Measurements from ENCODE around the gene PGM5.
"Not testable (repeated sequence)": the region's sequence is repeated elsewhere in the genome, so short reads cannot be mapped to it uniquely, and the experiment has no call there.

DNA sequence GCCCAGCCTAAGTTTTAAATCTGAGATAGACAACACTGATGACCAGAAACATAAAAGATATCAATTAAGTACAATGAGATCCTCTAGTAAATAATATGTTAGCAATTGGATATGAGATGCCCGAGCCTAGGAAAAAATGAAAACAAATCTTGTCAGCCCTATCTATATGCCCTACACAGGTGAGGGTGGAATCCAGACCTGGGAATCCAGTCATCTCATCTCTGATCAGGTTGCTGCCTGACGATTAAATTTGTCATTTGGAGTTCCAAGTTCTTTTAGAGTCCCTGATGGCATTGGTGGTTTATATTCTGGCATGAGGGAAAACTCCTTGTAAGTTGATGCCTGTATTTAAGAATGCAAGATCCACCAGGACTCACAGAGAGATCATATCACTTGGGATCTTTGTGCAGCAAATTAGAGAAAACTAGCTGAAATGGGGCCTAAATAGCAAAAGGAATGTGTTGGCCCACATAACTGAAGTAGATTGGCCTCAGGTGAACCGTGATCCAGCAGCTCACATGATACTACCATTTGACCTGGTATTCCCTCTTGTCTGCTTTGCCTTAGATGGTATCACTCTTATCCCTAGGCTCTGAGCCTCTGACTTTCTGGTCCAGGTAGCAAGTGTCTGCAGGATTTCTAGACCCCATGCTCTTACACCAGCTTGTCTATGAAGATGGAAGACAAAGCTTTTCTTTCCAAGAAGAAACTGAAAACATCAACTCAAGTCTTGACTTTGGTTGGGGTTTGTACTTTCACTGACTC is 48.2 kb downstream of the PGM5 start:
- TF ChIP-seq, protein P1, sequence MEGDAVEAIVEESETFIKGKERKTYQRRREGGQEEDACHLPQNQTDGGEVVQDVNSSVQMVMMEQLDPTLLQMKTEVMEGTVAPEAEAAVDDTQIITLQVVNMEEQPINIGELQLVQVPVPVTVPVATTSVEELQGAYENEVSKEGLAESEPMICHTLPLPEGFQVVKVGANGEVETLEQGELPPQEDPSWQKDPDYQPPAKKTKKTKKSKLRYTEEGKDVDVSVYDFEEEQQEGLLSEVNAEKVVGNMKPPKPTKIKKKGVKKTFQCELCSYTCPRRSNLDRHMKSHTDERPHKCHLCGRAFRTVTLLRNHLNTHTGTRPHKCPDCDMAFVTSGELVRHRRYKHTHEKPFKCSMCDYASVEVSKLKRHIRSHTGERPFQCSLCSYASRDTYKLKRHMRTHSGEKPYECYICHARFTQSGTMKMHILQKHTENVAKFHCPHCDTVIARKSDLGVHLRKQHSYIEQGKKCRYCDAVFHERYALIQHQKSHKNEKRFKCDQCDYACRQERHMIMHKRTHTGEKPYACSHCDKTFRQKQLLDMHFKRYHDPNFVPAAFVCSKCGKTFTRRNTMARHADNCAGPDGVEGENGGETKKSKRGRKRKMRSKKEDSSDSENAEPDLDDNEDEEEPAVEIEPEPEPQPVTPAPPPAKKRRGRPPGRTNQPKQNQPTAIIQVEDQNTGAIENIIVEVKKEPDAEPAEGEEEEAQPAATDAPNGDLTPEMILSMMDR (IDR thresholded peaks at IDR 0.05; ENCODE audit: control extremely low read depth in 1 of 3, insufficient read depth in 1 of 3, low read depth in 1 of 3, low read length in 3 of 3), result not testable (repeated sequence)
- TF ChIP-seq, protein P2, sequence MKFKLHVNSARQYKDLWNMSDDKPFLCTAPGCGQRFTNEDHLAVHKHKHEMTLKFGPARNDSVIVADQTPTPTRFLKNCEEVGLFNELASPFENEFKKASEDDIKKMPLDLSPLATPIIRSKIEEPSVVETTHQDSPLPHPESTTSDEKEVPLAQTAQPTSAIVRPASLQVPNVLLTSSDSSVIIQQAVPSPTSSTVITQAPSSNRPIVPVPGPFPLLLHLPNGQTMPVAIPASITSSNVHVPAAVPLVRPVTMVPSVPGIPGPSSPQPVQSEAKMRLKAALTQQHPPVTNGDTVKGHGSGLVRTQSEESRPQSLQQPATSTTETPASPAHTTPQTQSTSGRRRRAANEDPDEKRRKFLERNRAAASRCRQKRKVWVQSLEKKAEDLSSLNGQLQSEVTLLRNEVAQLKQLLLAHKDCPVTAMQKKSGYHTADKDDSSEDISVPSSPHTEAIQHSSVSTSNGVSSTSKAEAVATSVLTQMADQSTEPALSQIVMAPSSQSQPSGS (IDR thresholded peaks at IDR 0.05; ENCODE audit: low read length), result not testable (repeated sequence)
- TF ChIP-seq HDAC6 (IDR thresholded peaks at IDR 0.05; ENCODE audit: low read depth, low read length); RAD21 (IDR thresholded peaks at IDR 0.05 in 1 of 2, conservative IDR thresholded peaks at IDR 0.05 in 1 of 2; ENCODE audit: low read depth in 2 of 2, low read length in 2 of 2); POLR2A (IDR thresholded peaks at IDR 0.05; ENCODE audit: control extremely low read depth in 1 of 2, low read depth in 2 of 2, low read length in 2 of 2); SP2 (IDR thresholded peaks at IDR 0.05; ENCODE audit: low read length): not testable (repeated sequence)
- TF ChIP-seq, protein P3, sequence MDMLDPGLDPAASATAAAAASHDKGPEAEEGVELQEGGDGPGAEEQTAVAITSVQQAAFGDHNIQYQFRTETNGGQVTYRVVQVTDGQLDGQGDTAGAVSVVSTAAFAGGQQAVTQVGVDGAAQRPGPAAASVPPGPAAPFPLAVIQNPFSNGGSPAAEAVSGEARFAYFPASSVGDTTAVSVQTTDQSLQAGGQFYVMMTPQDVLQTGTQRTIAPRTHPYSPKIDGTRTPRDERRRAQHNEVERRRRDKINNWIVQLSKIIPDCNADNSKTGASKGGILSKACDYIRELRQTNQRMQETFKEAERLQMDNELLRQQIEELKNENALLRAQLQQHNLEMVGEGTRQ (IDR thresholded peaks at IDR 0.05; ENCODE audit: low read length), result not testable (repeated sequence)
